GM18526 (cell line): ENCODE results near the gene SMCHD1.

Source experiments
- POLR2A ChIP-seq: IDR thresholded peaks from 3 replicates; pipeline ENCODE4 v1.6.1; 2011; ENCODE audit not compliant: insufficient read length; ENCODE audit errors: extremely low read depth

The SMCHD1 gene

GRCh38 chr18:2655178-2655953, at the start of gene SMCHD1:
TSS of gene SMCHD1 (plus strand) at chr18:2655726. CDS start at chr18:2656076, 350 bp downstream.
- TF ChIP-seq POLR2A = peak; percentile 95

GRCh38 chr18:2606335-2606734, 49.2 kb upstream of the SMCHD1 start:
- no peak for TF ChIP-seq POLR2A

GRCh38 chr18:2609604-2610003, 45.9 kb upstream of the SMCHD1 start:
- no peak for TF ChIP-seq POLR2A

GRCh38 chr18:2610549-2610948, 45.0 kb upstream of the SMCHD1 start:
- no peak for TF ChIP-seq POLR2A

GRCh38 chr18:2612996-2613395, 42.5 kb upstream of the SMCHD1 start:
- no peak for TF ChIP-seq POLR2A

- no peak for TF ChIP-seq POLR2A
Measured at GRCh38 chr18:2617401-2617998, 38.0 kb upstream of the SMCHD1 start.

- no peak for TF ChIP-seq POLR2A
Measured at GRCh38 chr18:2618009-2618408, 37.5 kb upstream of the SMCHD1 start.

GRCh38 chr18:2625217-2625616, 30.3 kb upstream of the SMCHD1 start:
- no peak for TF ChIP-seq POLR2A

GRCh38 chr18:2627821-2628276, 27.7 kb upstream of the SMCHD1 start:
- no peak for TF ChIP-seq POLR2A

- TF ChIP-seq POLR2A = no peak
Measured at GRCh38 chr18:2629003-2629402, 26.5 kb upstream of the SMCHD1 start.

GRCh38 chr18:2635586-2635985, 19.9 kb upstream of the SMCHD1 start:
- TF ChIP-seq POLR2A = no peak

- no peak for TF ChIP-seq POLR2A
Measured at GRCh38 chr18:2636126-2636631, 19.3 kb upstream of the SMCHD1 start.

GRCh38 chr18:2641638-2642037, 13.9 kb upstream of the SMCHD1 start:
- TF ChIP-seq POLR2A = no peak

- no peak for TF ChIP-seq POLR2A
Measured at GRCh38 chr18:2642771-2643170, 12.8 kb upstream of the SMCHD1 start.

- no peak for TF ChIP-seq POLR2A
Measured at GRCh38 chr18:2644535-2644934, 11.0 kb upstream of the SMCHD1 start.

- TF ChIP-seq POLR2A = no peak
Measured at GRCh38 chr18:2651981-2652380, 3.5 kb upstream of the SMCHD1 start.

- no peak for TF ChIP-seq POLR2A
Measured at GRCh38 chr18:2653467-2653866, 2.1 kb upstream of the SMCHD1 start.
